H1 (cell line): ENCODE measurements around the gene SLC7A10. TPM values are rescaled to one million over a fixed set of nuclear protein-coding genes. Genes with fewer than 3 reads are reported as not detected.

Experiments used
- CTCF ChIA-PET: fragments of 300-600 bp; sonication (Branson Sonifier 250); formaldehyde crosslinking; loops from one replicate; lab custom pipeline; 2021; ENCODE audit not compliant: partially characterized antibody; lab: Charles Lee
- POLR2A ChIA-PET: fragments of 300-600 bp; sonication (Branson Sonifier 250); formaldehyde crosslinking; loops from one replicate; lab custom pipeline; 2021; ENCODE audit warnings: inconsistent platforms; ENCODE audit not compliant: partially characterized antibody; lab: Charles Lee
- DNase-seq, 2 experiments: peaks; one replicate each; pipeline versions ENCODE4 v3.0.0 to v3.0.0-alpha.2; 2010 to 2022; ENCODE audit warnings: low spot score in 2 of 2, low read depth in 1 of 2, mixed read lengths in 1 of 2
- FAIRE-seq: peaks from 2 replicates; lab custom pipeline; 2011; peaks lifted over from hg19 to GRCh38; lab: Jason Lieb, UNC
- H2AFZ ChIP-seq: 2 replicates; pipeline ENCODE4 v1.8.1; 2012; ENCODE audit warnings: low read length, inconsistent platforms
- H2AK5ac ChIP-seq: 2 replicates; pipeline ENCODE4 v1.6.1; 2013; ENCODE audit warnings: low read depth, low read length
- H2BK120ac ChIP-seq: replicated peaks from 2 replicates; pipeline ENCODE3; 2013; ENCODE audit warnings: low read depth, low read length, inconsistent platforms
- H2BK12ac ChIP-seq: 2 replicates; pipeline ENCODE4 v1.6.1; 2013; ENCODE audit warnings: low read depth, low read length
- H2BK15ac ChIP-seq: 2 replicates; pipeline ENCODE4 v1.6.1; 2013; ENCODE audit warnings: low read length
- H2BK20ac ChIP-seq: 2 replicates; pipeline ENCODE4 v1.6.1; 2013; ENCODE audit warnings: low read length
- H2BK5ac ChIP-seq: 2 replicates; pipeline ENCODE4 v1.6.1; 2013; ENCODE audit warnings: low read depth, low read length
- H3K14ac ChIP-seq: 2 replicates; pipeline ENCODE4 v1.6.1; 2013; ENCODE audit warnings: inconsistent platforms; ENCODE audit not compliant: insufficient read length
- H3K18ac ChIP-seq: 2 replicates; pipeline ENCODE4 v1.6.1; 2013; ENCODE audit warnings: low read length; ENCODE audit errors: extremely low read depth
- H3K23ac ChIP-seq: 2 replicates; pipeline ENCODE4 v1.6.1; 2013; ENCODE audit warnings: inconsistent platforms; ENCODE audit not compliant: insufficient read length
- H3K23me2 ChIP-seq: 2 replicates; pipeline ENCODE4 v1.6.1; 2013; ENCODE audit warnings: low read depth, low read length
- H3K27ac ChIP-seq: 2 replicates; pipeline ENCODE4 v1.6.1; 2011; ENCODE audit warnings: low read depth, low read length, inconsistent platforms
- H3K27me3 ChIP-seq, 4 experiments: replicated peaks in 1 of 4; 1 replicate in 1 of 4; 2 replicates in 3 of 4; pipeline versions ENCODE4 v1.6.1 to v1.8.1; 2011 to 2013; ENCODE audit warnings: low read length in 3 of 4, mild to moderate bottlenecking in 3 of 4, inconsistent platforms in 2 of 4, mixed read lengths in 2 of 4, moderate library complexity in 1 of 4; ENCODE audit not compliant: control insufficient read depth in 3 of 4, insufficient read depth in 3 of 4; ENCODE audit errors: extremely low read depth in 1 of 4
- H3K36me3 ChIP-seq, 4 experiments: 2 replicates each; pipeline versions ENCODE4 v1.6.1 to v1.8.1; 2011 to 2013; ENCODE audit warnings: mild to moderate bottlenecking in 4 of 4, low read length in 3 of 4, moderate library complexity in 2 of 4, control low read depth in 1 of 4, inconsistent platforms in 1 of 4; ENCODE audit not compliant: insufficient read depth in 4 of 4, control insufficient read depth in 2 of 4
- H3K4ac ChIP-seq: replicated peaks from 2 replicates; pipeline ENCODE3; 2013; ENCODE audit warnings: low read length, low read depth, mixed read lengths, inconsistent platforms; ENCODE audit not compliant: insufficient read length
- H3K4me1 ChIP-seq, 4 experiments: replicated peaks in 1 of 4; 1 replicate in 1 of 4; 2 replicates in 3 of 4; pipeline versions ENCODE4 v1.6.1 to v1.8.1; 2011 to 2013; ENCODE audit warnings: low read length in 3 of 4, inconsistent platforms in 2 of 4, mixed read lengths in 1 of 4; ENCODE audit not compliant: insufficient read depth in 4 of 4, control insufficient read depth in 3 of 4
- H3K4me2 ChIP-seq, 2 experiments: 2 replicates each; pipeline versions ENCODE4 v1.6.1 to v1.8.1; 2011 to 2013; ENCODE audit warnings: low read depth in 2 of 2, low read length in 2 of 2, control low read depth in 1 of 2, inconsistent platforms in 1 of 2, mild to moderate bottlenecking in 1 of 2; ENCODE audit not compliant: insufficient read depth in 1 of 2
- H3K4me3 ChIP-seq, 4 experiments: fragments of 200-600, 300-600 bp in 1 of 4; sonication (generic), shearing (Covaris generic), sonication (Bioruptor Twin) in 1 of 4; 2 replicates each; pipeline versions ENCODE4 v1.5.1 to v1.8.1; 2011 to 2016; ENCODE audit warnings: low read length in 4 of 4, low read depth in 3 of 4, control low read depth in 2 of 4, inconsistent platforms in 2 of 4, mild to moderate bottlenecking in 2 of 4, mixed read lengths in 1 of 4, moderate library complexity in 1 of 4; ENCODE audit not compliant: insufficient read depth in 2 of 4; ENCODE audit errors: extremely low read depth in 1 of 4
- H3K56ac ChIP-seq: replicated peaks from 2 replicates; pipeline ENCODE3; 2013; ENCODE audit warnings: low read depth, mild to moderate bottlenecking, mixed read lengths, low read length, inconsistent platforms; ENCODE audit not compliant: insufficient read length
- H3K79me1 ChIP-seq: 2 replicates; pipeline ENCODE4 v1.6.1; 2013; ENCODE audit warnings: low read depth, low read length, control low read depth
- H3K79me2 ChIP-seq, 2 experiments: 2 replicates each; pipeline versions ENCODE4 v1.6.1 to v1.8.1; 2012 to 2013; ENCODE audit warnings: low read length in 2 of 2, mild to moderate bottlenecking in 2 of 2, inconsistent platforms in 1 of 2; ENCODE audit not compliant: insufficient read depth in 2 of 2, control insufficient read depth in 1 of 2
- H3K9ac ChIP-seq, 4 experiments: replicated peaks in 1 of 4; 1 replicate in 1 of 4; 2 replicates in 3 of 4; pipeline versions ENCODE4 v1.6.1 to v1.8.1; 2011 to 2013; ENCODE audit warnings: low read depth in 3 of 4, low read length in 3 of 4, control low read depth in 2 of 4, mild to moderate bottlenecking in 2 of 4, moderate library complexity in 2 of 4, inconsistent platforms in 1 of 4; ENCODE audit errors: extremely low read depth in 1 of 4
- H3K9me3 ChIP-seq, 2 experiments: 2 replicates each; pipeline versions ENCODE4 v1.6.1 to v1.8.1; 2012 to 2013; ENCODE audit warnings: mild to moderate bottlenecking in 2 of 2, moderate library complexity in 2 of 2, control low read depth in 1 of 2, inconsistent platforms in 1 of 2, low read depth in 1 of 2, low read length in 1 of 2, mixed read lengths in 1 of 2; ENCODE audit not compliant: insufficient read depth in 2 of 2
- H4K20me1 ChIP-seq, 2 experiments: replicated peaks in 1 of 2; 2 replicates each; pipeline versions ENCODE3 to v1.8.1; 2011 to 2013; ENCODE audit warnings: inconsistent platforms in 2 of 2, low read length in 2 of 2, mild to moderate bottlenecking in 1 of 2; ENCODE audit not compliant: insufficient read depth in 2 of 2, control insufficient read depth in 1 of 2
- H4K5ac ChIP-seq: 2 replicates; pipeline ENCODE4 v1.6.1; 2013; ENCODE audit warnings: low read length, low read depth, mixed read lengths, inconsistent platforms; ENCODE audit not compliant: insufficient read length
- H4K8ac ChIP-seq: 2 replicates; pipeline ENCODE4 v1.8.0; 2013; ENCODE audit warnings: mild to moderate bottlenecking, moderate library complexity, low read length, inconsistent platforms; ENCODE audit not compliant: insufficient read depth; ENCODE audit errors: extremely low read depth
- H4K91ac ChIP-seq: replicated peaks from 2 replicates; pipeline ENCODE3; 2013; ENCODE audit warnings: low read length, mixed read lengths, inconsistent platforms; ENCODE audit not compliant: insufficient read length
- BACH1 ChIP-seq: IDR thresholded peaks from 2 replicates; pipeline ENCODE4 v1.6.1; 2012; ENCODE audit warnings: low read length, improper control_type of control experiment
- GTF2F1 ChIP-seq: IDR thresholded peaks from 2 replicates; pipeline ENCODE4 v1.6.1; 2012; ENCODE audit warnings: low read depth, low read length, improper control_type of control experiment, borderline replicate concordance
- KDM5A ChIP-seq: fragments of 200-600 bp; IDR thresholded peaks from 2 replicates; pipeline ENCODE4 v1.7.1; 2012; ENCODE audit warnings: mild to moderate bottlenecking, low read length, inconsistent platforms, mixed read lengths
- SIN3A ChIP-seq, 2 experiments: IDR thresholded peaks in 1 of 2; conservative IDR thresholded peaks in 1 of 2; 2 replicates each; pipeline ENCODE4 v1.6.1; 2011 to 2012; ENCODE audit warnings: low read length in 2 of 2, improper control_type of control experiment in 1 of 2, low read depth in 1 of 2, mild to moderate bottlenecking in 1 of 2
- WGBS, 2 experiments: shearing (Covaris generic) in 1 of 2; methylation state at CpG; one replicate each; pipeline versions ENCODE4 v1.1.6 to v1.1.7; 2013 to 2015; ENCODE audit warnings: low lambda C conversion rate in 2 of 2, mixed read lengths in 2 of 2, inconsistent platforms in 1 of 2, low coverage in 1 of 2, missing lambda C conversion rate in 1 of 2; ENCODE audit not compliant: insufficient replicate concordance in 2 of 2, insufficient coverage in 1 of 2, insufficient read length in 1 of 2; ENCODE audit errors: extremely low coverage in 1 of 2, missing lambda C conversion rate in 1 of 2; 5-methylcytosine and 5-hydroxymethylcytosine counted together
- polyA plus RNA-seq, 7 experiments: library from polyadenylated mRNA; depleted of rRNA in 3 of 7; stranded (reverse) in 5 of 7; unstranded in 2 of 7; fragments of >200 nt in 5 of 7; fragments of 200-250 nt in 2 of 7; gene quantifications; 1 replicate in 5 of 7; 2 replicates in 1 of 7; 4 replicates in 1 of 7; pipeline versions ENCODE4 v1.2.1 to v1.2.3, GENCODE V29; 2011 to 2013; ENCODE audit warnings: missing spikeins in 2 of 7, mixed read lengths in 2 of 7
- total RNA-seq: library from RNA; stranded (reverse); fragmentation: NEBNext Ultra II Directional; extraction: Animal tissue kit (Norgen Biotek cat#: 25700); gene quantifications from 2 replicates; pipeline ENCODE4 v1.2.1, GENCODE V29; 2021
- TF ChIP-seq, protein P1 (sequence below): IDR thresholded peaks from 2 replicates; pipeline ENCODE4 v1.6.1; 2012; ENCODE audit warnings: inconsistent platforms

Gene SLC7A10
- total and polyA plus RNA-seq, 2 of the 8 experiments (the other 6 are each of a cell fraction or from before 2014, with no cell fraction given): 3.7 to 7.1 TPM

DNA sequence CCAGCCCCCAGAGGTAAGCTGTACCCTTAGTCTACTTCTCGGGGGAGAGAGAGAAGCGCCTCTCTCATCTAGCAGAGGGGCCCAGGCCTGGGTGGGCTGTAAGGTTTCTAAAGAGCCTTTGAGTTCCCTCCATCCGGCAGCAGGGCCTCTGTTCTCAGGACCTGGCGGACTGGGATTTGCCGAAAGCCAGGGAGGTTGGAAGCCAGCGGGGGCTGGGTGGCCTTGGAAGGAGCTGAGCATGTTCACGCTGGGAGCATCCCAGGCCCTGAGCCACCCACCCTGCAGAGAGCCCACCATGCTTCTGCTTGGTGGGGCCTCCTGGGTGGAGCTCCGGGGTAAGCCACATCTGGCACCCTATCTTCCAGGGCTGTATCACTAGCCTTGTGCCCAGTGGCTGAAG, 7.8 kb downstream of the SLC7A10 start:
- H3K4me3 ChIP-seq: no peak overlapping the region
- no peaks in the 10 kb centered on the region for H3K27me3 ChIP-seq
- no peak overlapping the region for H3K9ac ChIP-seq
- no peak overlapping the region for H3K27ac ChIP-seq
- H4K20me1 ChIP-seq: peaks cover 0 to 2% of the 10 kb centered on the region in 2 experiments
- TF ChIP-seq GTF2F1 (no peak), SIN3A (conservative IDR thresholded peaks at IDR 0.05 in 1 of 2, IDR thresholded peaks at IDR 0.05 in 1 of 2; ENCODE audit: low read depth in 1 of 2, low read length in 2 of 2) (no peak), KDM5A (no peak), BACH1 (no peak)
- TF ChIP-seq, protein P1, sequence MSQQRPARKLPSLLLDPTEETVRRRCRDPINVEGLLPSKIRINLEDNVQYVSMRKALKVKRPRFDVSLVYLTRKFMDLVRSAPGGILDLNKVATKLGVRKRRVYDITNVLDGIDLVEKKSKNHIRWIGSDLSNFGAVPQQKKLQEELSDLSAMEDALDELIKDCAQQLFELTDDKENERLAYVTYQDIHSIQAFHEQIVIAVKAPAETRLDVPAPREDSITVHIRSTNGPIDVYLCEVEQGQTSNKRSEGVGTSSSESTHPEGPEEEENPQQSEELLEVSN: no peak
- H2AK5ac ChIP-seq: no peak overlapping the region
- H4K5ac ChIP-seq: no peak overlapping the region
- FAIRE-seq (no peak), DNase-seq (no peak)
- H4K91ac ChIP-seq: no peak overlapping the region
- no peak overlapping the region for H2BK5ac ChIP-seq
- no peak overlapping the region for H2BK15ac ChIP-seq
- no peaks in the 10 kb centered on the region for H3K23me2 ChIP-seq
- no peaks in the 10 kb centered on the region for H3K79me1 ChIP-seq
- ChIA-PET CTCF (interaction anchor here (1.0 to 1.7 kb wide), 3 partner anchors 17 to 34 kb away, joined by 3 read pairs; no protein-coding TSS in a partner anchor), POLR2A (interaction anchor here (1.1 kb wide), 1 partner anchor 10 kb away, joined by 3 read pairs; no protein-coding TSS in a partner anchor)
- H3K9me3 ChIP-seq: no peaks in the 10 kb centered on the region
- H3K14ac ChIP-seq: no peak overlapping the region
- H3K56ac ChIP-seq: no peak overlapping the region
- WGBS, 2 experiments: 85% methylated on average over 7 of the region's 8 CpGs; no CpG with 5 or more reads in 1 of the 2 experiments
- H3K79me2 ChIP-seq: no peaks in the 10 kb centered on the region
- H3K23ac ChIP-seq: no peak overlapping the region
- H3K4me1 ChIP-seq: peaks cover 0 to 2% (median under 1%) of the 10 kb centered on the region in 4 experiments; a peak in 2 of 7 replicates
- H2AFZ ChIP-seq: no peak overlapping the region
- no peak overlapping the region for H2BK20ac ChIP-seq
- no peak overlapping the region for H3K4ac ChIP-seq
- H2BK12ac ChIP-seq: no peak overlapping the region
- no peak overlapping the region for H2BK120ac ChIP-seq
- no peak overlapping the region for H3K4me2 ChIP-seq
- H3K36me3 ChIP-seq: no peaks in the 10 kb centered on the region
- H4K8ac ChIP-seq: no peak overlapping the region
- H3K18ac ChIP-seq: no peak overlapping the region
